Tibial nerve (tissue), 4 donors: Measurements from ENCODE around the gene FNDC3B. TPM values are rescaled to one million over a fixed set of nuclear protein-coding genes. Genes with fewer than 3 reads are reported as not detected.

Experiments
- DNase-seq, 2 donors: peaks; one replicate each; pipeline ENCODE4 v3.0.0-alpha.2; 2019; ENCODE audit warnings: low spot score in 2 of 2
- H3K27ac ChIP-seq, 4 donors: fragments of 200-600 bp; sonication (generic) in 3 of 4; one replicate each; pipeline ENCODE4 v1.5.1; 2017 to 2019; ENCODE audit warnings: mild to moderate bottlenecking in 1 of 4
- H3K27me3 ChIP-seq, 2 donors: fragments of 200-600 bp; sonication (generic) in 1 of 2; one replicate each; pipeline versions ENCODE4 v1.5.1 to v1.6.0; 2017 to 2019
- H3K36me3 ChIP-seq, 3 donors: fragments of 200-600 bp; sonication (generic); one replicate each; pipeline ENCODE4 v1.5.1; 2018 to 2019
- H3K4me1 ChIP-seq, 4 donors: fragments of 200-600 bp; sonication (generic) in 3 of 4; one replicate each; pipeline ENCODE4 v1.5.1; 2017 to 2019
- H3K4me3 ChIP-seq, 4 donors: fragments of 200-600 bp; sonication (generic) in 3 of 4; one replicate each; pipeline ENCODE4 v1.5.1; 2017 to 2019; ENCODE audit warnings: mild to moderate bottlenecking in 1 of 4, moderate library complexity in 1 of 4
- H3K9me3 ChIP-seq, 4 donors: fragments of 200-600 bp; sonication (generic) in 3 of 4; one replicate each; pipeline ENCODE4 v1.5.1; 2017 to 2019
- CTCF ChIP-seq, 5 experiments: fragments of 200-600 bp in 3 of 5; fragments of 450-650 bp in 2 of 5; sonication (generic) in 3 of 5; IDR thresholded peaks; one replicate each; pipeline ENCODE4 v1.5.1; 2016 to 2019; ENCODE audit warnings: antibody characterized with exemption in 5 of 5, mild to moderate bottlenecking in 3 of 5, moderate library complexity in 2 of 5
- EP300 ChIP-seq, 2 donors: sonication (generic); formaldehyde crosslinking; IDR thresholded peaks; one replicate each; pipeline ENCODE4 v1.6.1; 2017; ENCODE audit warnings: antibody characterized with exemption in 2 of 2, mild to moderate bottlenecking in 1 of 2
- POLR2A ChIP-seq, 2 donors: fragments of 450-650 bp; IDR thresholded peaks; one replicate each; pipeline ENCODE4 v1.6.1; 2017; ENCODE audit warnings: antibody characterized with exemption in 2 of 2, mild to moderate bottlenecking in 2 of 2, moderate library complexity in 2 of 2
- WGBS, 2 donors: methylation state at CpG; one replicate each; pipeline ENCODE4 v1.1.5; 2018; 5-methylcytosine and 5-hydroxymethylcytosine counted together
- total RNA-seq, 4 donors: library from RNA; depleted of rRNA; stranded (reverse); fragments of >200 nt; gene quantifications; one replicate each; pipeline ENCODE4 v1.1.0, GENCODE V29; 2016

The FNDC3B gene
- total RNA-seq, 4 donors from 2014 or later, result 87.5 to 106 (median 95.7) TPM

GRCh38 chr3:172222478-172223071, 183.2 kb downstream of the FNDC3B start:
- H3K27ac ChIP-seq, result no peak overlapping the region
- TF ChIP-seq EP300 (IDR thresholded peaks at IDR 0.05), result no peak
- no peak for TF ChIP-seq CTCF (IDR thresholded peaks at IDR 0.05)
- TF ChIP-seq POLR2A (IDR thresholded peaks at IDR 0.05), result no peak
- H3K27me3 ChIP-seq, result no peaks in the 10 kb centered on the region
- H3K9me3 ChIP-seq, result no peaks in the 10 kb centered on the region
- no peak overlapping the region for H3K4me3 ChIP-seq
- H3K4me1 ChIP-seq, result peaks cover 0 to 62% (median 20%) of the 10 kb centered on the region in 4 donors
- WGBS, 2 donors, result 71 to 82% methylated on average over 10 of the region's 10 CpGs
- DNase-seq, result no peak
- H3K36me3 ChIP-seq, result peaks cover 0 to 9% (median 0%) of the 10 kb centered on the region in 3 donors

GRCh38 chr3:172223870-172224269, 184.5 kb downstream of the FNDC3B start:
- Histone ChIP-seq H3K4me3 (no peak overlapping the region), H3K27me3 (no peaks in the 10 kb centered on the region), H3K27ac (no peak overlapping the region), H3K9me3 (no peaks in the 10 kb centered on the region), H3K36me3 (peaks cover 0 to 9% (median 0%) of the 10 kb centered on the region in 3 donors), H3K4me1 (peaks cover 0 to 60% (median 9%) of the 10 kb centered on the region in 4 donors)
- TF ChIP-seq EP300 (IDR thresholded peaks at IDR 0.05), result no peak
- DNase-seq, result no peak
- 92 to 94% methylated on average over 4 of the region's 4 CpGs for whole genome bisulfite sequencing, 2 donors

- Histone ChIP-seq H3K4me1 (peaks cover 0 to 52% (median 7%) of the 10 kb centered on the region in 4 donors), H3K27me3 (no peaks in the 10 kb centered on the region), H3K36me3 (peaks cover 0 to 9% (median 0%) of the 10 kb centered on the region in 3 donors), H3K4me3 (no peak overlapping the region), H3K9me3 (no peaks in the 10 kb centered on the region), H3K27ac (no peak overlapping the region)
- no peak for DNase-seq
- TF ChIP-seq POLR2A (IDR thresholded peaks at IDR 0.05), result no peak
- no peak for TF ChIP-seq CTCF (IDR thresholded peaks at IDR 0.05)
- no peak for TF ChIP-seq EP300 (IDR thresholded peaks at IDR 0.05)
- 73 to 78% methylated on average over 7 of the region's 7 CpGs for WGBS, 2 donors
Observed at GRCh38 chr3:172224560-172225214, 185.3 kb downstream of the FNDC3B start.

- no peak for DNase-seq
- peaks cover 0 to 9% (median 0%) of the 10 kb centered on the region in 3 donors for H3K36me3 ChIP-seq
- H3K4me1 ChIP-seq, result peaks cover 0 to 47% (median 7%) of the 10 kb centered on the region in 4 donors
- no peak overlapping the region for H3K4me3 ChIP-seq
- no peaks in the 10 kb centered on the region for H3K9me3 ChIP-seq
- no peak overlapping the region for H3K27ac ChIP-seq
- no peaks in the 10 kb centered on the region for H3K27me3 ChIP-seq
- TF ChIP-seq CTCF (IDR thresholded peaks at IDR 0.05), result no peak
- TF ChIP-seq EP300 (IDR thresholded peaks at IDR 0.05), result no peak
- TF ChIP-seq POLR2A (IDR thresholded peaks at IDR 0.05), result no peak
- 85 to 97% methylated on average over 5 of the region's 5 CpGs for WGBS, 2 donors
Observed at GRCh38 chr3:172225215-172225707, 185.9 kb downstream of the FNDC3B start.

- peaks cover 0 to 37% (median 6%) of the 10 kb centered on the region in 4 donors for H3K4me1 ChIP-seq
- H3K9me3 ChIP-seq, result no peaks in the 10 kb centered on the region
- H3K27me3 ChIP-seq, result no peaks in the 10 kb centered on the region
- no peak for DNase-seq
- H3K4me3 ChIP-seq, result no peak overlapping the region
- H3K36me3 ChIP-seq, result peaks cover 0 to 9% (median 0%) of the 10 kb centered on the region in 3 donors
- no peak for TF ChIP-seq EP300 (IDR thresholded peaks at IDR 0.05)
- TF ChIP-seq POLR2A (IDR thresholded peaks at IDR 0.05), result no peak
- TF ChIP-seq CTCF (IDR thresholded peaks at IDR 0.05), result no peak
- WGBS, 2 donors, result 95 to 96% methylated on average over 5 of the region's 5 CpGs
- H3K27ac ChIP-seq, result no peak overlapping the region
Observed at GRCh38 chr3:172226831-172227230, 187.5 kb downstream of the FNDC3B start.
